Activated gamma-delta T cell treated with anti-CD3 and anti-CD28 coated beads, Interleukin-2, amount 50 U/mL, for 16 hours (primary cell): ENCODE measurements around the gene NME2.
"Not testable (repeated sequence)": the region's sequence is repeated elsewhere in the genome, so short reads cannot be mapped to it uniquely, and the experiment has no call there.

Experiments
- DNase-seq: peaks from one replicate; pipeline ENCODE4 v3.0.0-alpha.2; 2020; ENCODE audit warnings: low read depth

NME2 gene

DNA sequence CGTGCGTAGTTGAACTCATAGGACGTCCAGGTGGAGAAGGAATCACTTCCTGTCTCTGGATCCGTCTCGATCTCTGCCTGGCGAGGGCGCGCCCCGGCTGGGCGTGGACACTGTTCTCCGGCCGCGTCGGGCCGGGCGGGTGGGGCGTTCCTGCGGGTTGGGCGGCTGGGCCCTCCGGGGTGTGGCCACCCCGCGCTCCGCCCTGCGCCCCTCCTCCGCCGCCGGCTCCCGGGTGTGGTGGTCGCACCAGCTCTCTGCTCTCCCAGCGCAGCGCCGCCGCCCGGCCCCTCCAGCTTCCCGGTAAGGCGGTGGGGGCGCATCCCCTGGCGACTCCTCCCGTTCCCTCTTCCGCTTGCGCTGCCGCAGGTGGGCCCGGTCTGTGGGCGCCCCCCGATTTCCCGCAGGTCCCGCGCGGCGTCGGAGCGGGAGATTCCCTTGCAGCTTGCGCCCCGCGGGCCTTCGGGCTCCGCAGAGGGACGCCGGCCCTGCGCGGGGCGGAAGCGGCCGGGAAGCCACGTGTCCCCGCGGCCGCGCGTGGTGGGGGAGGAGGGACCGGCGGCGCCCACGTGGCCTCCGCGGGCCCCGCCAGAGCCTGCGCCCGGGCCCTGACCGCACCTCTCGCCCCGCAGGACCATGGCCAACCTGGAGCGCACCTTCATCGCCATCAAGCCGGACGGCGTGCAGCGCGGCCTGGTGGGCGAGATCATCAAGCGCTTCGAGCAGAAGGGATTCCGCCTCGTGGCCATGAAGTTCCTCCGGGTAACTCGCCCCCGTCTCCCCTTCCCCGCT is at the start of gene NME2:
TSS of gene NME2 (plus strand) at position 214 of the 789 bp plus-strand sequence. CDS start at position 634, 420 bp downstream.
- DNase-seq = peak; percentile 57

DNA sequence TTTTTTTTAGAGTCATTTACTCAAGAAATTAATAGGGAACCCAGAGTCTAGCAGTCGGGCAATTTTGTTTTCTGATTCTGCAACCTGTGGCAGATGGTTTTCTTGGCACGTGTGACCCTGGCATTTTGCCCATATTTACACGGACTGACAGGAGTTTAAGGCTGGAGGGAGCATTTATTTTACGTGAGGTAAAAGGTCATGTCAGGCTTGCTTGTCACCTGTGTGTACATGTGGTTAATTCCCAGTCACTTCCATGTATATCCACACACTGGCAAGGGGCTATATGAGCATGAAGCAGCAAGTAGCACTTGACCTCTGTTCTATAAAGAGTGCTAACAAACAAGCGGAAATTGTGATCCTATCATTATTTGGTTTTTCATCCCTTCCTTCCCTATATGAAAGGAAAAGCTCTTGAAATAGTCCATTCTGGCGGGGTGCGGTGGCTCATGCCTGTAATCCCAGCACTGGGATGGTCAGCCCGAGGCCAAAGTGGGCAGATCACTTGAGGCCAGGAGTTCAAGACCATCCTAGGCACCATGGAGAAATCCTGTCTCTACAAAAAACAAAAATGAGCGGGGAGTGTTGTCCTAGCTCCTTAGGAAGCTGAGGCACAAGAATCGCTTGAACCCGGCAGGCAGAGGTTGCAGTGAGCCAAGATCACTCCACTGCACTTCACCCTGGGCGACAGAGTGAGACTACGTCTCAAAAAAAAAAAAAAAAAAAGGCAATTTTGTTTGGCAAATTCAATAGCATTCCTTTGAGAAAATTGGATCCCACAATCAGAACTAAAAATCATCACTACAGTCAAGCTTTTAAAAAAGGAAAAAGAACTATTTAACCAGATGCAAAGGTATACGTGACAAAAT is 47.6 kb upstream of the NME2 start:
- DNase-seq = no peak

DNA sequence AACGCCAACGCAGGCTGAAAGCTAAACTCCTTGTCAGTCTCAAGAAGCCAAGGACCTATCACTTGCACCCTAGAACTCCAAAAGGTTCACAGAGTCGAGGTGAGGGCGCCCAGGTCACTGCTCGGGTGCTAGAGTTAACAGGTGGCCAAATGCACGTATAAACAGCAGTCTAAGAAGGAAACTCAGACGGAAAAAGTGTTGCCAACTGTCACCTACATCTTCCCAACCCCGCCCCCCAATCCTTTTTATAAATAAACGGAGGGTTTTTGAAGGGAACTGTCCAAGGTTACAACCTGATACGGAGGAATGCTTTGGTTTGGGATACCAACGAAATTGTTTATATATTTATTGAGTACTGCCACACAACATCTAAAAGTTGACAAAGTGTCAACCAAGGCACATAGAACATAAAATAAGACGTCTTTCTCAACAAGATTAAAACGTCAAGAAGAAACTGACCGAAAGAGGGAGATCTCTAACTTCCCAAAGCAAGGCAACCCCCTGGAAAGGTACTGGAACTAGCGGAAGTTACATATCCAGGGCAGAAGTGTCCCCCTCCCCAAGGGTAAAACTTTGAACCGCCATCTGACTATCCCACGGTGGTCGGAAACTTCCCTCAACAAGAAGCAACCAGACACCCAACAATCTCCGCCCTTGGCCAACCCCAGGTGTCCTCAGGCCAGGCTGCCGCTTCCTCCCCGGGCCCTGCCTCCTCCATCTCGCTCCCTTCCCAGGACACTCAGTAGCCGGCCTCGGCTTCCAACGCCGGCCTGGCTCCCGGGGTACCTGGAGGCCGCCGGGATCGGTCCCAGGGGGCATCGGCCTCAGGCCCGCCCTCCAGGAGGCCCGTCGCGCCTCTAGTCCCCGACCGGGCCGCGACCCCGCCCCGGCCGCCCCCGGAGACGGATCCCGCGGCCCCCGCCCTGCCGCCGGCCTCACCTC is 46.5 kb upstream of the NME2 start:
- peak; percentile 19 for DNase-seq

DNA sequence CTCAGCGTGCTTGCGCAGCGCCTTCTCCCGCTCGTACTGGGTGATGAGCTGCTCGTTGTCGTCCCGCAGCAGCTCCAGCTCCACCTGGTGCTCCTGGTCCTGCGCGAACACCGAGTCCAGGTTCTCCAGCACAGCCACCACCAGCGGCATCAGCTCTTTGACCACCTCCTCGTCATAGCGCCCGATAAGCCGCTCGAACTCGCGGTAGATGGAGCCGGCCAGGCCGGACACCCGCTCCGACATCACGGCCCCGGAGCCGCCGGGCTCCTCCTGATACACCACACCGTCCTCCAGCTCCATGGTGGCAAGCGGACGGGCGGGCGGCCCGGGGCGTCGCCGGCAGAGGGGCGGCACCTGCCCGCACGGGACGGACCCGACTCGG is 45.9 kb upstream of the NME2 start:
- no peak for DNase-seq

DNA sequence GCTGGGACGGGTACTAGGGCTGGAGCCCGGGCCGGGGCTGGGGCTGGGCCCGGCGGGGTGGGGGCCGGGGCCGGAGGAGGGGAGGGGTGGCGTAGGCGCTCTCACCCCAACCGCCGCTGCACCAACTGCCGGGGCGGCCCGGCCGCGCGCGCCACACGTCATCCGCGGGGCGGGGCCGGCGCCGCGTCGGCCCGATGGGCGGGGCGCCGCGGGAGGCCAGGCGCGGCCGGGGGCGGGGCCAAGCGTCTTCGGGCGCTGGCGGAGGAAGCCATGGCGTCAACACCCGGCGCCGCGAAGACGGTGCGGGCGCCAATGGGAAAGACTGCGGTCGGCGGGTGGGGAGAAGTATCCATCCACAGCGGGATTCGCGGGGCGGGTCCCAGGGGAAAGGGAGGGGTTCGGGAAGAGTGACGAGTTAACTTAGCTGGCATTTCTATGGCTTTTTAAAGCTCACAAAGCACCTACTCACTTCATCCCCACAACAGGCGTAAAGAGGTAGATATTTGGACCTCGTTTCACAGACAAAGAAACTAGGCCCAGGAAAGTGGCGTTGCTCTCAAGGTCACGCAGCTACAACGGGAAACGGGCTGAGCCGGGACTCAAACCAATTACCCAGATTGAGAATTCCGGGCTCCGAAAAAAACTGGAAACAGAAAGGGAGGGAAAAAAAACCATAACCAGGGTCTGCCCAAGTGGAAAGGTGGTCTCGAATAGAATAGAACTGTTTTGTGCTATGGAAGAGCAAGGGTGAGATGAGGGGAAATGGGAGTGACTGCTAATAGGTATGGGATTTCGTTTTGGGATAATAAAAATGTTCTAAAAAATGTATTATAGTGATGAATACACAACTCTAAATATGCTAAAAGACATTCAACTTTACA is 45.2 kb upstream of the NME2 start, which contains the start of gene SPAG9:
TSS of gene SPAG9 (minus strand) at position 130 of the 881 bp plus-strand sequence. CDS start 212 bp downstream, outside the sequence.
- peak; percentile 77 for DNase-seq

DNA sequence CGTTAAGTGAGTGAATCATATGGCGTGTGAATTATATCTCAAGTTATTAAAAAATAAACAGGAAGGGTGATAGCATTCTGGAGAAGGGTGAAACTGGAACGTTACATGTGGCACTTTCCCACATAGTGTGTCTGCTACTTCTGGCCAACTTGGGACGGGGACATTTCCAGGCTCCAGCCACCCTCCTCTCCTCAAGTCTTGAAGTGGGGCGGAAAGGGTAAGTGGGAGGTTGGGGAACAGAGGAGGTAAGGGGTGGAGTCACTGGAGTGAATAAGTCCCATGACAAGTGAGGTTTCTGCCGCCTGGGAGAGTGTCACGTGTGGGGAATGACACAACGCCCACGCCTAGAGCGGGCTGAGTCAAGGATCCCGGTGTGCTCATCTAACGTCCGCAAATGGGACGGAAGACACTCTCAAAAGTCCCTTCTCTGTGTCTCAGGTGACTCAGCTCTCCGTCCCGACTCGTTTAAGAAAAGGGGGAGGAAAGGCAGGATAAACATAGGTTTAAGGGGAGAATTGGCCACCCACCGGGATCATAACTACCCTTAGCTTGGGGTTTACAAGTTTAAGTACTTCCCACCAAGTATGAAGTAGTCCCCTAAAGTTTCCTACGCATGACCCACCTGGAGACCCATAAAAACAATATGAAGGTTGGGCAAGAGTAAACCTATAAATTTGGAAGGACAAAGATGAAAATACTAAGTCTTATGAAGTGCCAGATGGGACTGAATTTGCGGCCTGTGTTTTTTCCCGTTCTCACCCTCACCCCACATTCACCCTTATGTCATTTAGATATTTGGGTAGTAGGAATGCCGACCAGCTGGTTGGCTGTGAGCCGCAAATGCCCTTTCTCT is 44.4 kb upstream of the NME2 start:
- peak; percentile 56 for DNase-seq

DNA sequence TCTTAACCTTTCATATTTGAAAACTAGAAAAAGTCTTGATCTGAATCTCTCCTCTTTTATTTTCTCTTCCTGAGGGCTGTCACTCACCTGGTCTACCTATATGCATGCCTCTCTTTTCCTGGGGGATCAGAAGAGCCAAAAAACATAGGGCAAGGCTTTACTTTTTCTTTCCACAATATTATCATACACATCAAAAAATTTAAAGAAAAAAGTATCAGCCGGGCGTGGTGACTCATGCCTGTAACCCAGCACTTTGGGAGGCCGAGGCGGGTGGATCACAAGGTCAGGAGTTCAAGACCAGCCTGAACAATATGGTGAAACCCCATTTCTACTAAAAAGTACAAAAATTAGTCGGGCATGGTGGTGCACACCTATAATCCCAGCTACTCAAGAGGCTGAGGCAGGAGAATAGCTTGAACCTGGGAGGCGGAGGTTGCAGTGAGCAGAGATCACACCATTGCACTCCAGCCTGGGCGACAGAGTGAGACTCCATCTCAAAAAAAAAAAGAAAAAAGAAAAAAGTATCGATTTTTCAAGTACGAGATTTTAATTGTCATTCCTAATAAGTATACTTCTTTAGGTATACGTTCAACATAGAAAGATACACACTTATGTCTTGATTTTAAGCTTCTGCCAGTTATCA is 43.6 kb upstream of the NME2 start:
- DNase-seq = not testable (repeated sequence)

DNA sequence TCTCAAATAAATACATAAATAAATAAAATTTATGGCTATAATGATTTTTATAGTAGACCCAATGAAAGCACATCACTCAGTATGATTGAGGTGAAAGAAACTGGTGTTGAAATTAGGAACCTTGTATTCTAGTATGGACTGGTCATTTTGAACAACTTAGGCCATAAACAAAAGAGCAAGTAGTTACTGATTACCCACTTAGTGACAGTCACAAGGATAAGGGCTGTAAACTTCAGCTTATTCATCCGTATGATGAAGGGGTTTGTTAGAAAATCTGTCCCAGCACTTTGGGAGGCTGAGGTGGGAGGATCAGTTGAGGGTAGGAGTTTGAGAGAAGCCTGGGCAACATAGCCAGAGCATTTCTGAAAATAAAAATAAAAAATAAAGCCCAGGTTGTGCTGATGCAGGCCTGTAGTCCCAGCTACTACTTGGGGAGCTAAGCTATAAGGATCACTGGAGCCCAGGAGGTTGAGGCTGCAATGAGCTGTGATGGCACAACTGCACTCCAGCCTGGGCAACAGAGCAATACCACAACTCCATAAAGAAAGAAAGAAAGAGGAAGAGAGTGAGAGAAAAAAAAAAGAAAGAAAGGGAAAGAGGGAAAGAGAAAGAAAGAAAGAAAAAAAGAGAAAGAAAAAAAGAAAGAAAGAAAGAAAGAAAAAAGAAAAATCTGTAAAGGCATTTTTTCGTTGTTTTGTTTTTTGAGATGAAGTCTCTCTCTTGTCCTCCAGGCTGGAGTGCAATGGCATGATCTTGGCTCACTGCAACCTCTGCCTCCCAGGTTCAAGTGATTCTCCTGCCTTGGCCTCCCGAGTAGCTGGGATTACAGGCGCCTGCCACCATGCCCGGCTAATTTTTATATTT is 41.3 kb upstream of the NME2 start:
- DNase-seq = no peak

DNA sequence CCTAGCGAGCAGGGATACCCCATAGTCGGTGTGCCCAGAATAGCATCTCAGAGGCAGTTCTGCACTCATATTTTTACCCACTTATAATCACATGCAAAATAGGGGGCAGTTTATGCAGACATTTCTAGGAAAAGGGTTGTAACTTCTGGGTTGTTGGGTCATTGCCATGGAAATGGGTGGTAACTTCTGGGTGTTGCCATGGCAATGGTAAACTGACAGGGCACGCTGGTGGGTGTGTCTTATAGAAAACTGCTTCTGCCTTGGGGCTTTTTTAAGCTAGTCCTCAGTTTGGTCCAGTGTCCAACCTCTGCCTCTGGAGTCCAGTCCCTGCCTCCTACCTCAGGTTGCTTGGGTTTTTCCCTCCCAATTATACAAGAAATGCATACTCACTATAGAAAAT is 38.1 kb upstream of the NME2 start:
- DNase-seq = no peak

DNA sequence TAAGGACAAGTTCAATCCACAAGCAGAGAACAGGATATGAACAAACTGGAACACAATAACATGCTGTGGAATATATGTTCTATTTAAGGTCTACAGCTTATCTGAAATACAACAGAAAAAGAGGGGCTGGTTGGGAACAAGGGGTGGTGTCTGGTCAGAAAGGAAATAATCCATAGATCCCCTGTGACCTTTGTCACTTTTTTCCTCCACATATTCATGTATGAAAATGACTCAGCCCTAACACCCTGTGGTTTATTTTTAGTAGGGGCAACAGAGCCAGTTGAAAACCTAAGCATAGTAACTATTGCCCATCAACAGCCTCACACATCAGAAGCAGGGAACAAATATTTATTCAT is 33.3 kb upstream of the NME2 start:
- no peak for DNase-seq

DNA sequence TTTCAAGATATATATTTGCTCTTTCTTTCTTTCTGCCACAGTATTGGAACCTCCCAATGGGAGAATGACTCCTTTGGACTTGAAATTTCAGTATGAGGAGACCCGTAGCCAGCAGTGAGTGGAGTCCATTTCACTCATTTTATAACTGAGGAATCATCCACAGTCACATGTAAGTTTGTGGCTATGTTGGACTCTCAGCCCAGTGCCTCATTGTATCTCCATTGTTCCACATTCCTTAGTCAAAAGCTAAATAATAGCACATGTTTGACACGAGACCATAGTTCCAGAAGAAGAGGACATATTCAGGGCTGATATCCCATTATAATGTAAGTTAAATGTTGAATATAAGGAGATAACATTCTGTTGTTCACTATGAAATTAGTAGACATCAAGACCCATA is 32.8 kb upstream of the NME2 start:
- DNase-seq = no peak

DNA sequence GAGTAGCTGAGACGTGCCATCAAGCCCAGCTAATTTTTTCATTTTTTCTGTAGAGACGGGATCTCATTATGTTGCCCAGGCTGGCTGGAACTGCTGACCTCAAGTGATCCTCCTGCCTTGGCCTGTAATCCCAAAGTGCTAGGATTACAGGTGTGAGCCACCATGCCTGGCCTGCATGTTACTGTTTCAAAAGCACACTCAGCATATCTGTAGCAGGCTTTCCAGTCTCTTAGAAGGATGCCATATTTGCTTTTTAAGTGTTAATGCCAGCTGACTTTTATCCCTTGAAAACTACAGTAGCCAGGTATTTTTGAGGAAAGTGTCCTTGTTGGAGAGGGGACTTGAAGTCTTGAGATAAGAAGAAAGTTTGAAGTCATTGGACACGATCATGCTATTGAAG is 30.3 kb upstream of the NME2 start:
- DNase-seq = no peak

DNA sequence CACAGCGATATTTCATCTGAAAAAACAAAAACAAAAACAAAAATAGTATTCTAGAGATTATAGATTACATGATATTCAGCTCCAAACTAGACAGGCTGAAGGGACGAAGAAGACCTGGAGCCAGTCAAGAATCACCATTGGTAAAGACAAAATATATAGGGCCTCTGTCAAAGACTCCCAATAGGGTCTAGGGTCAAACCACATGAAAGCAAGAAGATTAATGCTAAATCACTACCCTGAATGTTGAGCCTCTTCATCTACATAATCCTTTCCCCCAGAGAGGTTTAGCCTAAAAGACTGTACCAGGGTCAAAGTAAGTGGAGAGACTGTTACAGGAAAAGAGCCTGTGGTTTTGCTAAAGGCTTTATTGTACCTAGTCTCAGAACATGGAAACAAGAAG is 23.6 kb upstream of the NME2 start:
- no peak for DNase-seq

DNA sequence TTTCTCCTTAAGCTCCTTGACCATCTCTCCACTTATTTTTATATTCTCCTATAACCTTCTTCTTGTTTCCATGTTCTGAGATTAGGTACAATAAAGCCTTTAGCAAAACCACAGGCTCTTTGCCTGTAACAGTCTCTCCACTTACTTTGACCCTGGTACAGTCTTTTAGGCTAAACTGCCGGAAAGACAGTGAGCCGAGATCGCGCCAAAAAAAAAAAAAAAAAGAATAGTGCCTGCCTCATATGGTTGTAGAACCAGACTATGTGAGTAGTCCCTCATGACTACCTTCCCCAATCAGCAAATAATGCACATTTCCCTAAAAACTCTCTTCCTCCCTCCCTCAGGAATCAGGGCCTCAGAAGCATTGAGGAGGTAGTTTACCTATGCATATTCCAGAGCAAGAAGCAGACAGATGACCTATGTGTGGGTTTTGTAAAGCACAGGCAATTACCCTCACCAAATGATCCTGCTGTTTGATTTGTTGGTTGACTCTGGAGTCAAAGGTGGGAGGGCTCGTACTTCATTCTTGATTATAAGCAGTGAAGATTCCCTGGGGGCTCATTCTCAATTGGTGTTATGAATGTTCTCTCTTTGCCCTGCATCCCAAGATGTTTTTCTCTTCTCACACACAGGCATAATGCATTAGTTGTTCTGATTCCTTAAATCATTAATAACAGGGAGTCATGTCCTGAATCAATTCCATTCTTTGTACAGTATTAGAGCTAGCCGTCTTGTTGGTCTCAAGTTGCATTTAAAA is 21.8 kb upstream of the NME2 start:
- DNase-seq = no peak

DNA sequence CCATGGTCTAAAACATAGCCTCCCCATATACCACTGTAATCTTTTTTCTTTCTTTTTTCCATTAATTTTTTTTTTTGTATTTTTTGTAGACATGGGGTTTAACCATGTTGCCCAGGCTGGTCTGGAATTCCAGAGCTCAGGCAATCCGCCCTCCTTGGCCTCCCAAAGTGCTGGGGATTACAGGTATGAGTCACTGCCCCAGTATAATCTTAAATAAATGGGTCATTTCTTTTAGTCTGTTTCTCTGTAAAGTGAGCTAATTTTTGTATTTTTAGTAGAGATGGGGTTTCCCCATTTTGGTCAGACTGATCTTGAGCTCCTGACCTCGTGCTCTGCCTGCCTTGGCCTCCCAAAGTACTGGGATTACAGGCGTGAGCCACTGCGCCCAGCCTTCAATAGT is 18.6 kb upstream of the NME2 start:
- DNase-seq = no peak

DNA sequence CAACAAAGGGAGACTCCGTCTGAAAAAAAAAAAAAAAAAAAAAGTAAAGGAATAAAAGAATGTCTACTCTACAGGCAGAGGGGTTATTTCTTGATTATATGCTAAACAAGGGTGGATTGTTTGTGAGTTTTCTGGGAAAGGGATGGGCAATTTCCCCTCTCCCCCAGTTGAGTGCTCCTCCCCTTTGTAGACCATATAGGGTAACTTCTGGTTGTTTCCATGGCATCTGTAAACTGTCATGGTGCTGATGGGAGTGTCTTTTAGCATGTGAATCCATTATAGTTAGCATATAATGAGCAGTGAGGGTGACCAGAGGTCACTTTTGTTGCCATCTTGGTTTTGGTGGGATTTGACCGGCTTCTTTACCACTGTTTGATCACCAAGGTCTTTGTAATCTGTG is 17.0 kb upstream of the NME2 start:
- no peak for DNase-seq

DNA sequence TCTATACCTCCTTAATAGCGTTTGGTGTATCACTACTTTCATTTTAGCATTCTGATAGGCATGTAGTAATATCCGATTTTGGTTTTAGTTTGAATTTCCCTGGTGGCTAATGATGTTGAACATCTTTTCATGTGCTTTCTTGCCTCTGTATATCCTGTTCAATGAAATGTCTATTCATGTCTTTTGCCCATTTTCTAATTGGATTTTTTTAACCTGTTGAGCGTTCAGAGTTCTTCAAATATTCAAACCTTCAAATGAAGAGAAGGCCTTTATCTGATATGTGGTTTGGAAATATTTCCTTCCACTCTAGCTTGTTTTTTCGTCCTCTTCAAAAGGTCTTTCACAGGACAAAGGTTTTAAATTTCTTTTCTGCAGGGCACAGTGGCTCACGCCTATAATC is 15.3 kb upstream of the NME2 start:
- DNase-seq = no peak

DNA sequence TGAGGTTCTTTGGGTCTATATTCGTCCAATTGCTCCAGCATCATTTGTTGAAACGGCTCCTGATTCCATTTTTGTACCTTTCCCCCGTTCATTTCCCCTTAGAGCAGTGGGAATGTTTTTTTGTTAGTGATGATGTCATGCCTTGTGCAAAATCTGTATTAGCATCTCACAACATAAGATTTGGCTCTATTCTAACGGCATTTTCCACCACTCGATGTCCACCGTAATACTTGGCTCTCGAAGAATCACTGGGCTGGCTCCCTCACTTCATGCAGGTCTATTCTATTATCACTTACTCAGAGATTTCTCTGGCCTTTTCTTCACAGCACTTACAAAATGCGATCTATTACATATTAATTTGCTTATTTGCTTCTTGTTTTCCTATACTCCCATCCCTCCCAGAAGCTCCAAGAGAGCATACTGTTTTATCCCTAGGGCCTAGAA is 13.4 kb upstream of the NME2 start:
- no peak for DNase-seq
